CMK (cell line): ENCODE results near the gene FSTL1.

Experiments used
- DNase-seq: peaks from one replicate; pipeline ENCODE4 v3.0.0-alpha.2; 2010; ENCODE audit warnings: low read depth

The FSTL1 gene

GRCh38 chr3:120468635-120469295 lies 18.0 kb upstream of the FSTL1 start:
- DNase-seq: no peak

DNA sequence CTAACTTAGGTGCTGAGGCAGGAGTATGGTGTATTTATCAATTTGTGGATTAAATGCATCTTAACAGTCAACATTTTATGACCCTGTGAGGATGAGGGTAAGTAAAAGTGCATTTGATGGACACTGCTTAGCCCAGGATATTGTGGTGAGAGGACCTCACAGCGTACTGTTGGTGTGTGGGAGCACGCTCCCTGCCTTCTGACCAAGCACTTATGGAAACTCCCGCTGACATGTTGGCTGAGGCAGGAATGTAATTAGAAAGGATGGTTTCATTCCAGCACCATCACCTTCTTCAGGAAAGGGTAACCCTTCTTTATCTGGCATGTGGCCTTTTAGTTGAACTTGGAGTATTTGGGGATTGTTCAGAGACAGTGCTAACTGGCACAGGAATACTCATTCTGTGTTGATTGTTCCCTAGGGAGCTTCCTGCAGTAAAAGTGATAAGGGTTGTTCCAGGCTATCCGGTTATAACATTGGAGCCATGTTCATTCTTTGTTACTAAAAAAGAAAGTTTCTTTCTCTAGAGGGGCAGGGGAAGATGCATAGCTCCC lies 11.7 kb upstream of the FSTL1 start:
- no peak for DNase-seq

DNA sequence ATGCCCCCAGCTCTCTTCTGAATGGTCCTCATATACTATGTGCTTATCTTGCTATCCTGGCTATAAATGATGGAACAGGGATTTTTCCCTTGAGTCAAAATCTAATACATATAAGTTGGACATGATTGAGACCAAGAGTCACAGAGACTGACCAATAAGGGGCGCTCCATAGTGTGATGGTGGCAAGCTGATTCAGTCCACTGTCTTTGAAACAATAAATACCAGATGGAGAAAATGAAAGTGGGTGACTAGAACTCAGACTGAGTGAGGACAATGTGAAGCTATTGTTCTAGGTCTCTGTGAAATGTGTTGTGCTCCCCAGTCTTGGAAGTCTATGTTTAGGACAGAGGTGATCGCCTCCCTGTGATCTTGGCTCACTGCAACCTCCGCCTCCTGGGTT lies 10.6 kb upstream of the FSTL1 start:
- DNase-seq: no peak

DNA sequence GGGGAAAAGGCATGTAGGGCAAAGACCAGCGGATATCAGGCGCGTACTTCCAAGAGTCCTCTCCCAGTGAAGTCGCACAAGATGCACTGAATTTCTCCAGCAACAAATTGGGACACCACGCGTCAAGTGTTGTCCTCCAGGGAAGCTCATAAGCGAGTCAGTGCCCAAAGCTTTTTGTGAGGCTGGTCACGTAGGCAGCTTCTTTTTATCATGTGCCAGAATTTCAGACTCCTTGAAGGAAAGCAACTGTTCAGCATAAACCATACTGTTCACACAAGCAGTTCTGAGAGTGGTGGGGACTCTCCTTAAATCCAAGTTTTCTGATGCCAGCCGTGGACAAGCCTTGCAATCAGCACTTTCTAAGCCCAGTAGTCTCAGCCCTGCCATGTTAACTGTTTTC lies 10.1 kb upstream of the FSTL1 start:
- no peak for DNase-seq

DNA sequence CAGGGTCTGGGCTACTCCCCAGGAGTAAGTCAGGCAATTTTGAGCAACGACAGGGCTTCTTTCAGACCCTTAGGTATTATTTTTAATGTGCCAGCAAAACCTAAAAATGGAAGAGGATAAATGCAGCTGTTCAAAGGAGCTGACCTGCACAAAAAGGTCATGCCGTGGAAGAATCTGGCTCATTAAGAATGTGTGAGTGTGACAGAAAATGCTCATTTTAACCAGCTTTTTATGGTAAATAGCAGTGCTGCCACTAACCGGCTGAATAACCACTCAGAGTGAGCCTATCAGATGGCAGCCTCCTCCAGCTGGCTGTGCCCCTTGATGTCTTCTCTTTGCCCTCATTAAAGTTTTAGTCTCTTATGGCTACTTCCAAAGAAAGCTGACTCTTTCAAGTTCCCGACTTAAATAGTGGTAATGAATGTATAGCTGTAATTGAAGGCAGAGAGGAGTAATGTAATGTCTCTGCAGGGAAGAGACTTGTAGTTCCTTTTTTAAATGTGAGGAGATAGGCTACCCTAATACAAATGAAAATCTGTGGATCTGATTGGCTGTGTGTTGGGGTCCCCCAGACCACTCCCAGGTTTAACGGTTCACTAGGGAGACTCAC lies 9.5 kb upstream of the FSTL1 start:
- no peak for DNase-seq

DNA sequence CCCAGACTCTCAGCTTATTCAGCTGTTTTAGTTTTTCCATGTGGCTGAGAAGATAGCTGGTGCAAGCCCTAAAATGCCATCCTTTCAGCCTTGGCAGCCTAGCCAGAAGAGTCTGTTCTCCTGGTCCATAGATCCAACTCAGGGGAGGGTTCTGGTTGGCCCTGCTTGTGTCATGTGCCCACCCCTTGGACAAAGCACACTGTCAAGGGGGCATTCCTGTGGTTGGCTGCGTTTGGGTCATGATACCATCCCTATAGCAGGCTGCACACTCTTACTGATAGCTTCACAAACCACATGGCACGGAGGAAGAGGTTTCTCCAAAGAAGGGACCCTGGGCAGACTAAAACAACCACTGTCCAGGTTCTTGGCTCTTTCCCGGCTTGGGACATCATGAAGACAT lies 8.4 kb upstream of the FSTL1 start:
- DNase-seq: no peak

GRCh38 chr3:120457827-120458226 lies 7.0 kb upstream of the FSTL1 start:
- no peak for DNase-seq

DNA sequence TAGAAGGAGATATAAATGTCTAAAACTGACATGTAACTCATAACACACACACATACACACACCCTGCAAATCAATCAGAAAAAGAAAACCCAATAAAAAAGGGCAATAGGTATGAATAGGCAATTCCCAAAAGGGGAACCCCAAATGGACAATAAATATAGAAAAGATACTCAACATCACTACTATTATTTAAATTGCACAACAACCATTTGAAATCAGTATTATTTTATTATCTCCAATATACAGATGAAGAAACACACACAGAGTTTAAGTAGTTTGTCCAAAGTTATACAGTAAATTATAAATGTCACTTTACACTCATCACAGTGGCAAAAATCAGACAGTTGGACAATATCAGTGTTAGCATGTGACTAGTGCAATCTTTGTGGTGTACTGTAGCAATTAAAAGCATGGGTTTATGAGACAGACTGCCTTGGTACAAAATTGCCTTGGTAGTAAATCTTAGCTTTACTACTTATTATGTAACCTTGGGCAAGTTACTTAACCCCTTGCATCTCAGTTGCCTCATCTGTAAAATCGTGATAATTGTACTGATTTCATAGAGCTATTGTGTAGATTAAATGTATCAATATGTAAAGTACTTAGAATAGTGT lies 3.4 kb upstream of the FSTL1 start:
- no peak for DNase-seq

DNA sequence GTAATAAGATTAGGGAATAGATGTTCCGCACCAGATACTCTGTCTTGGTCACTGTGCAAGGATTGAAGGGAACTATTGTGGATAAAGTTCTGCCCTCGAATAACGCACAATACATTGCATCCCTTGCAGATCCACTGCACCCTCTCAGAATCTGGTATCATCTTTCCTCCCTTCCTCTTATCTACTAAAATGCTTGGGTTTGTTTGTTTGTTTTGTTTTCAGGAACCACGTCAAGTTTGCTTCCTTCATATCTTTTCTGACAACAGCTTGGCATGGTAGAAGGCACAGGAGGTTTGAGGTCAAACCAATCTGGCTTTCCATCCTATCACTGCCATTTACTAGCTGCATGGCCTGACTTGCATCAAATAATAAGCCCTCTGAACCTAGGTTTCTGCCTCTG lies 2.0 kb upstream of the FSTL1 start:
- no peak for DNase-seq

GRCh38 chr3:120451806-120452205 lies 1.0 kb upstream of the FSTL1 start:
- DNase-seq: no peak

DNA sequence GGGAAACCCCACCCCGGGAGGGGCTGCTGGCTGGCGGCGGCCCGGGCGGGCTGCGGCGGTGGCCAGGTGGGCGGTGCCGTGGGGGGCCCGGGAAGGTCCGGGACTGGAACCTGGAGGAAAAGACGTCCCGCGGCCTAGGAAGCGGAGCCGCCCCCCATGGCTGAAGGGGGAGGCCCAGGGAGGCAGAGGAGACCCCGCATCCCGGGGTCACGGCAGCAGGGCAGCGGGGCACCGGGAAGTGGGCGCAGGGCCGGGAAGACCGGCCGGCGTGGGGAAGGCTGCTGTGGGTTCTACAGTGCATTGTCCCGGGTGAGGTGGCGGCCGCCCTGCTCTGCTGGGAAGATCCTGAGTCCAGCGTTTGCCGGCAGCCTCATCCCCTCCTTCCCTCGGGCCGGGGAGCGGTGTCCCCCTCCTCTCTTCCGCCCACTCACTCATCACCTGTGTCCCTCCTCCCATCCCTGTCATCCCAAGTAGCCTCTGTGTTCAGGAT lies 525 bp upstream of the FSTL1 start:
- DNase-seq: no peak

GRCh38 chr3:120449701-120450599 lies 842 bp downstream of the FSTL1 start:
- no peak for DNase-seq

DNA sequence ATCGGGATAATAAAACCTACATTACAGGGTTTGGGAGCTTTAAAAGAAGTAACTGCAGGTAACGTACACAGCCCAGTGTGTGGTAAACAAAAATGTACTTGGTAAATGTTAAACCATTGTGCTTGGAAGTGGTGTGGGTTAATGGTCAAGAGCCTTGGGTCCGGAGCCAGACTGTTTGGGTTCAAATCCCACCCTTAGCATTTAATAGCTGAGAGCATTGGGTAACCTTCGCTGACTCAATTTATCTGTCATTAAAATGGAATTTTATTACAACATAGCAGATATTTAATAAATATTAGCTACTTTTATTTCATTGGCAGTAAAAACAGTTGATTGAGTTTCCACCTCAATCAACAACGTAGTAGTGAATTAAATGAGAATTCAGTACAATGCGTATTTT lies 1.5 kb downstream of the FSTL1 start:
- DNase-seq: no peak

DNA sequence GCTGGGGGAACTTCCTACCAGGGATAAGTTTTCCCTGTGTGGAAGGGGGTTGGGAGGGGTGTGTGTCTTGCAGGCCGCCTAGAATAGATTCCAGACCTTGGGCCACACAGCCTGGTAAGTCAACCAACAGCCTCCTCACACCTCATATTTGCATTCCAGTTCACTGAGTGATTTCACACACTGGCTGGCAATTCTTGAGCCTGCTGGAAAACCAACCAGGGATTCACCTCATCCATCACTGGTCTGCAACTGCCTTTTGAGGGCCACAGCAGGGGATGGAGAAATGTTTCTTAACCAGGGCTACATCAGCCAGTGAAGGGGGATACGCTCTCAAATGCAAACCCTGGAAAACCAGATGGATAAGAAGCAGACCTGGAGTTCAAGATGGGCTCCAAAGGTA lies 2.0 kb downstream of the FSTL1 start:
- no peak for DNase-seq

GRCh38 chr3:120446891-120447668 lies 3.7 kb downstream of the FSTL1 start:
- no peak for DNase-seq

DNA sequence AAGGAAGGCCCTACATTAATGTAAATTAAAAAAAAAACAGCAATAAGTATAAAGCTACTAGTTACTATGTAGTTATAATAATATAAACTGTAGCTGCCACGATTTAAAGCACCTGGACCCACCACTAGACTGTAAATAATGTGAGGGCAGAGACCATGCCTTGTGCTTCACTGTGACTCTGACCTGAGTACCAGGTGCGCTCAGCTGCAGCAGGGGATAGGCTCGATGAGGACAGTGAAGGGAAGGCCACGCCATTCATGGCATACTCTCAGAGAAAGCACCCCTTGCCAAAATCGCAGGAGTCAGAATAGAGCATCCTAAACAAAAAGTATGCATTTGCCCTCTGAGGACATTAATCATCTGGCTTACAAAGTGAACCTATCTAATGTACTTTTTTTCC lies 5.1 kb downstream of the FSTL1 start:
- no peak for DNase-seq

GRCh38 chr3:120443626-120444123 lies 7.1 kb downstream of the FSTL1 start:
- no peak for DNase-seq

DNA sequence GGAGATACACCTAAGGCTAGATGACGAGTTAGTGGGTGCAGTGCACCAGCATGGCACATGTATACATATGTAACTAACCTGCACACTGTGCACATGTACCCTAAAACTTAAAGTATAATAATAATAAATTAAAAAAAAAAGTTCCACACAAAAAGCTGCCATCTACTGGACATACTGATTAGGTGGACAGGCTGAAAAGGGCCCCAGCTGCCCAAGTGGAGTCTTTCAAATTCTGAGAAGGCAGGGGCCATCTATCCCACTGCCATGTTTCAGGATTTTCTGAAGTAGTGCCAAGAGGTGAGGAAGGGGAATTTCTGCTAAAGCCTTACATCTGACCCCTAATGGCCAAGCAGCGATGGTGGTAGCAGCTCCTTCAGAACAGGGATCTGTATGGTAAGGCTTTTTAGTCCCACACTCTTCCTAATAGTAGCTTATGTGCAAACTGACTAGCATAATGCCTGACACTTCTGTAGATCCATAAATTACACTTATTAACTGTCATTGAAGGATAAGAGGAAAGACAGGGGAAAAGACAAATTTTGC lies 7.7 kb downstream of the FSTL1 start:
- DNase-seq: no peak

DNA sequence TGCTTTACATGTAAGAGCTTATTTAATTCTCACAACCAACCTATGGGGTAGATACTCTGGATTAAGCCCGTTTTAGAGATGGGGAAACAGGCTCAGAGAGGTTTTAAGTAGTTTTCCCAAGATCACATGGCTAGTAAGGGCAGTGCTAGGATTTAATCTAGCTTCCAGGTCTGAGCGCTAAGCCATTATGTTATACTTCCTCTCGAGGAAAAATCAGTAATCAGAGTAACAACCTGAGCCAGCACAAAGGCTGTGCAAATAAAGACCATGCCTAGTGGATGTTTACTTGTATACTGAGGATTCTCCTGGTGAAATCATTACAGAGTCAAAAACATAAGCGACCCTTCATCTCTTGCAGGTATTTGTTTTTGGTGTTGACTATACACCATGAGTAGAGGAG lies 9.0 kb downstream of the FSTL1 start:
- no peak for DNase-seq

DNA sequence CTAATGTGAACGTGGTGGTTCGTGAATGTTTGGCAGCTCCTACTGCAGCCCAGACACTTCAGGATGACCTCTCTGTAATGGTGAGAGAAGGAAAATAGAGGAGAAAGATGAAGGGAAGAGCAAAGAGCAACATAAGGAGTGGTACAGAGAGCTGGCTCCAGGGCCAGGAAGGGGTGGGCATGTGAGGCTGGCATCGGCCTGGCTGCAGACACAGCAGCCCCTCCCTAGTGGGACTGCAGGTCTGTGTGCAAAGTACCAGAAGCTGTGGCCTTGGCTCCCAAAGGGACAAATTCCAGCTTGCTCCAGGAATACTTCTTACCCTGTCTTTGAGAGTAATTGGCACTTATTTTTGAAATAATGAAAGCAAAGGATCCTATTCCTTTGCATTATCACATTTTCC lies 10.0 kb downstream of the FSTL1 start:
- no peak for DNase-seq
